Upper lobe of left lung (tissue), 6 donors: ENCODE results near the gene USP36. TPM values are rescaled to one million over a fixed set of nuclear protein-coding genes. Genes with fewer than 3 reads are reported as not detected.

Experiments used
- ATAC-seq, 2 donors: fragments of 200-7000 bp; cut with Tn5 transposase; one replicate each; pipeline ENCODE4 v1.9.1; 2022; ENCODE audit warnings: mild to moderate bottlenecking in 2 of 2, moderate library complexity in 2 of 2; ENCODE audit not compliant: low FRiP score in 2 of 2
- DNase-seq, 2 donors: peaks; one replicate each; pipeline ENCODE4 v3.0.0-alpha.2; 2019 to 2020
- H3K27ac ChIP-seq, 4 donors: fragments of 200-600 bp; sonication (generic); one replicate each; pipeline ENCODE4 v1.5.1; 2016 to 2019
- H3K27me3 ChIP-seq, 4 donors: fragments of 200-600 bp; sonication (generic); one replicate each; pipeline ENCODE4 v1.5.1; 2017 to 2019
- H3K36me3 ChIP-seq, 4 donors: fragments of 200-600 bp; sonication (generic); one replicate each; pipeline ENCODE4 v1.5.1; 2016 to 2019
- H3K4me1 ChIP-seq, 4 donors: fragments of 200-600 bp; sonication (generic); one replicate each; pipeline ENCODE4 v1.5.1; 2018 to 2019
- H3K4me3 ChIP-seq, 4 donors: fragments of 200-600 bp; sonication (generic); one replicate each; pipeline ENCODE4 v1.5.1; 2017 to 2019; ENCODE audit warnings: mild to moderate bottlenecking in 2 of 4, moderate library complexity in 1 of 4
- H3K9me3 ChIP-seq, 4 donors: fragments of 200-600 bp; sonication (generic); one replicate each; pipeline ENCODE4 v1.5.1; 2018 to 2019
- EP300 ChIP-seq, 4 donors: sonication (generic); formaldehyde crosslinking; IDR thresholded peaks; one replicate each; pipeline ENCODE4 v1.5.1; 2017; ENCODE audit warnings: antibody characterized with exemption in 4 of 4, control low read depth in 2 of 4
- POLR2A ChIP-seq, 4 donors: fragments of 450-650 bp; IDR thresholded peaks; one replicate each; pipeline ENCODE4 v1.5.1; 2016 to 2017; ENCODE audit warnings: antibody characterized with exemption in 4 of 4, mild to moderate bottlenecking in 2 of 4
- POLR2AphosphoS5 ChIP-seq, 2 donors: sonication (generic); formaldehyde crosslinking; IDR thresholded peaks; one replicate each; pipeline ENCODE4 v1.5.1; 2017; ENCODE audit warnings: antibody characterized with exemption in 2 of 2
- WGBS, 2 donors: methylation state at CpG; one replicate each; pipeline ENCODE4 v1.1.5; 2017 to 2018; 5-methylcytosine and 5-hydroxymethylcytosine counted together
- total RNA-seq, 6 donors: library from RNA; depleted of rRNA in 4 of 6; stranded (reverse); fragments of >200 nt in 4 of 6; gene quantifications; one replicate each; pipeline versions ENCODE4 v1.1.0 to v1.2.1, GENCODE V29; 2016 to 2021
- TF ChIP-seq, protein P1 (sequence below), 6 experiments: fragments of 450-650 bp in 4 of 6; fragments of 200-600 bp in 2 of 6; sonication (generic) in 2 of 6; IDR thresholded peaks; one replicate each; pipeline ENCODE4 v1.5.1; 2016 to 2019; ENCODE audit warnings: antibody characterized with exemption in 6 of 6
- donor health status: DM: no; HTN: no; CAD: no; lungs with moderate emphysema.
- donor health status: DM: no; HTN: yes; CAD: no; lungs with severe emphysema.

USP36 gene
- total RNA-seq, 6 donors from 2014 or later = 31.1 to 76.5 (median 55.4) TPM

- no peak for ATAC-seq
- Histone ChIP-seq H3K27me3 (no peaks in the 10 kb centered on the region), H3K4me3 (no peak overlapping the region), H3K36me3 (no peaks in the 10 kb centered on the region), H3K9me3 (no peaks in the 10 kb centered on the region), H3K4me1 (peaks cover 45 to 49% (median 47%) of the 10 kb centered on the region in 4 donors), H3K27ac (peak overlapping the region in 3 of 4 donors; percentile 87 to 91 (median 88))
- WGBS, 2 donors = 80 to 82% methylated on average over 1 to 8 of the region's 8 CpGs
- TF ChIP-seq, protein P1, sequence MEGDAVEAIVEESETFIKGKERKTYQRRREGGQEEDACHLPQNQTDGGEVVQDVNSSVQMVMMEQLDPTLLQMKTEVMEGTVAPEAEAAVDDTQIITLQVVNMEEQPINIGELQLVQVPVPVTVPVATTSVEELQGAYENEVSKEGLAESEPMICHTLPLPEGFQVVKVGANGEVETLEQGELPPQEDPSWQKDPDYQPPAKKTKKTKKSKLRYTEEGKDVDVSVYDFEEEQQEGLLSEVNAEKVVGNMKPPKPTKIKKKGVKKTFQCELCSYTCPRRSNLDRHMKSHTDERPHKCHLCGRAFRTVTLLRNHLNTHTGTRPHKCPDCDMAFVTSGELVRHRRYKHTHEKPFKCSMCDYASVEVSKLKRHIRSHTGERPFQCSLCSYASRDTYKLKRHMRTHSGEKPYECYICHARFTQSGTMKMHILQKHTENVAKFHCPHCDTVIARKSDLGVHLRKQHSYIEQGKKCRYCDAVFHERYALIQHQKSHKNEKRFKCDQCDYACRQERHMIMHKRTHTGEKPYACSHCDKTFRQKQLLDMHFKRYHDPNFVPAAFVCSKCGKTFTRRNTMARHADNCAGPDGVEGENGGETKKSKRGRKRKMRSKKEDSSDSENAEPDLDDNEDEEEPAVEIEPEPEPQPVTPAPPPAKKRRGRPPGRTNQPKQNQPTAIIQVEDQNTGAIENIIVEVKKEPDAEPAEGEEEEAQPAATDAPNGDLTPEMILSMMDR (IDR thresholded peaks at IDR 0.05) = no peak
- TF ChIP-seq POLR2A (IDR thresholded peaks at IDR 0.05) (no peak), POLR2AphosphoS5 (IDR thresholded peaks at IDR 0.05) (no peak), EP300 (IDR thresholded peaks at IDR 0.05) (no peak)
- DNase-seq = no peak
Measured at GRCh38 chr17:78885956-78886355, 45.3 kb upstream of the USP36 start.

GRCh38 chr17:78884876-78885667 lies 44.5 kb upstream of the USP36 start:
- H3K4me1 ChIP-seq = peaks cover 43 to 49% (median 47%) of the 10 kb centered on the region in 4 donors
- no peaks in the 10 kb centered on the region for H3K9me3 ChIP-seq
- no peaks in the 10 kb centered on the region for H3K27me3 ChIP-seq
- TF ChIP-seq EP300 (IDR thresholded peaks at IDR 0.05) (no peak), POLR2AphosphoS5 (IDR thresholded peaks at IDR 0.05) (no peak), POLR2A (IDR thresholded peaks at IDR 0.05) (no peak)
- TF ChIP-seq, protein P1 (IDR thresholded peaks at IDR 0.05) = no peak
- ATAC-seq (no peak), DNase-seq (no peak)
- no peak overlapping the region for H3K4me3 ChIP-seq
- WGBS, 2 donors = 94 to 95% methylated on average over 21 to 24 of the region's 24 CpGs
- H3K27ac ChIP-seq = peak overlapping the region; percentile 84 to 91 (median 88)
- no peaks in the 10 kb centered on the region for H3K36me3 ChIP-seq

GRCh38 chr17:78884148-78884825 lies 43.7 kb upstream of the USP36 start:
- Histone ChIP-seq H3K27me3 (no peaks in the 10 kb centered on the region), H3K36me3 (no peaks in the 10 kb centered on the region), H3K4me1 (peaks cover 37 to 49% (median 46%) of the 10 kb centered on the region in 4 donors), H3K4me3 (peak overlapping the region in 2 of 4 donors; percentile 6 to 23), H3K27ac (peak overlapping the region; percentile 84 to 91 (median 88)), H3K9me3 (no peaks in the 10 kb centered on the region)
- ATAC-seq (no peak), DNase-seq (no peak)
- TF ChIP-seq POLR2A (IDR thresholded peaks at IDR 0.05) = peak in 1 of 4 donors; percentile 10
- TF ChIP-seq, protein P1 (IDR thresholded peaks at IDR 0.05) = no peak
- 64 to 78% methylated on average over 14 to 20 of the region's 20 CpGs for WGBS, 2 donors

GRCh38 chr17:78883533-78884131 lies 43.0 kb upstream of the USP36 start:
- Histone ChIP-seq H3K4me3 (peak overlapping the region in 2 of 4 donors; percentile 6 to 23), H3K9me3 (no peaks in the 10 kb centered on the region), H3K27ac (peak overlapping the region; percentile 84 to 91 (median 88)), H3K4me1 (peaks cover 42 to 52% (median 49%) of the 10 kb centered on the region in 4 donors), H3K36me3 (no peaks in the 10 kb centered on the region), H3K27me3 (no peaks in the 10 kb centered on the region)
- peak in 2 of 4 donors; percentile 20 to 68 for TF ChIP-seq POLR2A (IDR thresholded peaks at IDR 0.05)
- TF ChIP-seq POLR2AphosphoS5 (IDR thresholded peaks at IDR 0.05) = peak; percentile 23 to 40
- TF ChIP-seq, protein P1 (IDR thresholded peaks at IDR 0.05) = peak in 2 of 6 experiments; percentile 17 to 30
- TF ChIP-seq EP300 (IDR thresholded peaks at IDR 0.05) = no peak
- peak; percentile 75 to 88 for DNase-seq
- 8 to 25% methylated on average over 10 to 18 of the region's 24 CpGs for whole genome bisulfite sequencing, 2 donors
- ATAC-seq = peak; percentile 71 to 78
